IMR-90 (cell line): ENCODE results near the gene IKZF4.

ENCODE experiments used
- CEBPB ChIP-seq: IDR thresholded peaks from 2 replicates; pipeline ENCODE4 v1.6.1; 2012; ENCODE audit warnings: low read depth, low read length, improper control_type of control experiment
- CTCF ChIP-seq: conservative IDR thresholded peaks from 2 replicates; pipeline ENCODE4 v1.5.1; 2012; ENCODE audit warnings: mild to moderate bottlenecking, low read depth, low read length, improper control_type of control experiment
- MAFK ChIP-seq: IDR thresholded peaks from 2 replicates; pipeline ENCODE4 v1.6.1; 2012; ENCODE audit warnings: low read depth, low read length, improper control_type of control experiment
- NFE2L2 ChIP-seq: fragments of 150-350 bp; IDR thresholded peaks from 2 replicates; pipeline ENCODE4 v1.6.1; 2016; ENCODE audit warnings: low read depth, mild to moderate bottlenecking, low read length
- POLR2A ChIP-seq: IDR thresholded peaks from 2 replicates; pipeline ENCODE4 v1.6.1; 2012; ENCODE audit warnings: mild to moderate bottlenecking, low read depth, low read length
- RAD21 ChIP-seq: IDR thresholded peaks from 2 replicates; pipeline ENCODE4 v1.6.1; 2012; ENCODE audit warnings: low read length, improper control_type of control experiment
- RCOR1 ChIP-seq: IDR thresholded peaks from 2 replicates; pipeline ENCODE4 v1.6.1; 2012; ENCODE audit warnings: mild to moderate bottlenecking, low read length, improper control_type of control experiment; ENCODE audit not compliant: insufficient replicate concordance
- SMC3 ChIP-seq: fragments of 150-350 bp; IDR thresholded peaks from 2 replicates; pipeline ENCODE4 v1.6.1; 2016; ENCODE audit warnings: low read depth, mild to moderate bottlenecking, antibody characterized with exemption, low read length, moderate library complexity

- TF ChIP-seq CTCF: no peak
- no peak for TF ChIP-seq MAFK
- TF ChIP-seq POLR2A: no peak
- TF ChIP-seq SMC3: no peak
- TF ChIP-seq CEBPB: no peak
- no peak for TF ChIP-seq RCOR1
- TF ChIP-seq RAD21: no peak
- no peak for TF ChIP-seq NFE2L2
Observed at GRCh38 chr12:56028511-56029165, 7.8 kb downstream of the IKZF4 start.
